NCI-H2171 (cell line): ENCODE measurements around the gene LXN.
"Not testable (repeated sequence)": the region's sequence is repeated elsewhere in the genome, so short reads cannot be mapped to it uniquely, and the experiment has no call there.

ENCODE experiments used
- DNase-seq: peaks from one replicate; lab custom pipeline; 2025; lab: John Stamatoyannopoulos, UW

Gene LXN, protein sequence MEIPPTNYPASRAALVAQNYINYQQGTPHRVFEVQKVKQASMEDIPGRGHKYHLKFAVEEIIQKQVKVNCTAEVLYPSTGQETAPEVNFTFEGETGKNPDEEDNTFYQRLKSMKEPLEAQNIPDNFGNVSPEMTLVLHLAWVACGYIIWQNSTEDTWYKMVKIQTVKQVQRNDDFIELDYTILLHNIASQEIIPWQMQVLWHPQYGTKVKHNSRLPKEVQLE

DNA sequence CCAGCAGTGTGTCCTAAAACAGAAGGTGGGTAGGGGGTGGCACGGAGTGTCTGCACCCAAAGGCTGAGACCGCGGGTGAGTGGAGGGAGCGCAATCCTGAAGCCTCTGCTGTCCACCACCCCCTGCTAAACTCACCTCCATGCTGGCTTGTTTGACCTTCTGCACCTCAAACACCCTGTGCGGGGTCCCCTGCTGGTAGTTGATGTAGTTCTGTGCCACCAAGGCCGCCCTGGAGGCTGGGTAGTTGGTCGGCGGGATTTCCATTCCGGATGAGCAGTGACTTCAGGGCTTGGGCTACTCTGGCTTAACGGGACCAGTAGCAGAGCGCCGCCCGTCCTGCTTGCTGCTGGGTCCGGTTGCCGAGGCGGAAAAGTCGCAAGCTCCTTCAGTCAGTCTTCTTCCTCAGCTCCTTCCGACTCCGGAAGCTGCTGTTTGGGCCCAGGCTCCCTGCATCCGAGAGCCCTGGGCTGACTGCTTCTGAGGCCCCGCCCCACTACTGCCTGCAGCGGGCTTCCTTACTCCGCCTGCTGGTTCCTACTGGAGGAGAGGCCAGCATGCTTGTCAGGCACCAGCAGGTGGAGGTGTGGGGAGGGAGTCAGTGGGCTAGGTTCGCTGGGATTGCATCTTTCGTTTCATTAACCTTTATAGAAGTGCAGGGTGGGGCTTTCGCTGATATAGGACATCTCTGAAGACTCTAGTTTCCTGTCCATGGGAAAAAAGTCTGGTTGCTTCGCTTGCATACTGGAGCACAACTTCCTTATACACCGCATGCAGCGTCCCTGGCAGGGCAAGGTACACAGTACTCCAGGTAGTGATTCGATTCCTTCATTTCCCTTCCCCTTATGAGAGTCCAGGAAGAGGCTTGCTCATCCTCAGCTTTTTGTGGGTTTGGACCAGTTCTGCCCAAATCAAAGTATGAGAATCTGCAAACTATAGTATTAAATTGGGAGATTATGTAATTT is at the start of gene LXN:
TSS of gene LXN (minus strand) at position 434 of the 962 bp plus-strand sequence. CDS start at position 264, 170 bp downstream.
- no peak for DNase-seq

DNA sequence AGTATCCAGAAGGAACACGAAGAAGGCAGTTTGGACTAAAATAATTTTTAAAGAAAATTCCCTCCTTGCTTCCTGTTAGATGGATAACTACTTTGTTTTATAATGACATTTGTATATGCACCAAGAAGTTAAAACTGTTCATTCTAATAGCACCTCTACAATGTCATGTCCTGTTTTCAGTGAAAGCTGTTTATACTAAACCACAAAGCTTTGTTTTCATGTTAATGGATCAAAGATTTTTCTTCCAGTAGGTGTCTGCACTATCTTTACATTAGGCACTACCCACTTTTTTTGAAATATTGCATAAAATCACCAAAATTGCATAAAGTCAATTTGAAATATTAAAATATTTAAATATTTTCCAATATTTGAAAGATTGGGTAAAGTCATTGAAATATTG is 49.7 kb upstream of the LXN start:
- DNase-seq, result no peak

DNA sequence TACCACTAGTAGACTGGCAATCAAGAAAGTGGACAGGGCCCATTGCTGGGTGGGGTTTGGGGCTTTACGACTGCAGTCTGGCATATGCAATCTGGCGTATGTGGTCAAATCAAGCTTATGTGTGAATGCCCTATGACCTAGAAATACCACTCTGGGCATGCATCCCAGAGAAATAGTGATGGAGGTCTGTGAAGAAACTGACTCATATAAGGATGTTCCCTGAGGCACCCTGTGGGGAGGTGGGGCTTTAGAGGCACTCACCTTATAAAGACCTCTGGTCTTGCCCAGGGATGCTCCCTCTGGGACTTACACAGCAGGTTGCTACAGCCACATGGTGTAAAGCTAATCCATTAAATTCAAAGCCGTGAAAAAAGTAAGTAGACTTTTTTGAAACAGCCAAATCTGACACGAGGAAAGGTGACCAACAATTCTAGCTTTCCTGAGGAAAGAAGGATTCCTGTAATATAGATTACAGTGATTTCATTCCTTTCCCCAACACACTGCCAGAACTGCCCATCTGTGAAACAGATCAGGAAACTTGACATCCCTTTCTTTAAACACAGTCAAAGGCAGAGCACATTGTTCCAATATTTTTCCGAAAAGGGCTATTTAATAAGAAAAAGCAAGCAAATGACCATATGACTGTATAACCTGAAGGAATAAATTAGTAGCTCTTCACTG is 46.2 kb upstream of the LXN start:
- DNase-seq, result no peak

DNA sequence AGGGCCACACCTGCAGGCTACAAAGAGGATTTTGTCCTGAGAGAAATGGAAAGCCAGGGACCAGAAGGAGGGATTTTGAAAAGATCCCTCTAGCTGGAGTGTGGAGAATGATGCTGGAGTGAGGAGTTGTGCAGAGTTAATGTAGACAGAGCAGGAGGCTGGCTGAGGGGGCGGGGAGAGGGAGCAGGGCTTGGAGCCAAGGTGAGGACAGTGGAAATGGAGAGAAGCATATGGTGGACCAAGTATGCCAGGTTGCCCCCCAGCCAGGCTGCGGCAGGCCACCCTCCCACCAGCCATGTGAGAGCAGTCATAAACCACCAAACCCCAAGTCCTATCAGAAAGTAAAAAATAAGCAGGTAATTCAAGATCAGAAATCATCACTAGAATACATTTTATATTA is 45.1 kb upstream of the LXN start:
- DNase-seq, result no peak

DNA sequence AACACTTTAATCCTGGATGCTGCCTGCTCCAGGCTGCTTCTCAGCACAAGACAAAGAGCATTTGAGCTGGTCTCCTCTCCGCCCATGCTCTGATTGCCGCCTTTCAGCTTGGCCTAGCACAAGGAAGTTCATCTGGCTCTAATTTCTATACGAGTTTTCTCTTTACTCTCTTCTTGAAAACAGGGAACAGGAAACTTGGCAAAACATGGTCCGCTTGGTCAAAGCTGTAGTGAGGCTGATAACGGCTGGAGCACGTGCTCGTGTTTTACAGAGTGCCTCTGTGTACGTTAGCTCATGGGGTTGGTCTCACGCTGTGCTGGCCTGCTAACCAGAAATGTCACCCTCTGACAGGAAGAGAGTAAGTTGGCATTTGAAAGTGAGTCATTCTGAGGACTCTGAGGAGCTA is 40.6 kb upstream of the LXN start:
- no peak for DNase-seq

DNA sequence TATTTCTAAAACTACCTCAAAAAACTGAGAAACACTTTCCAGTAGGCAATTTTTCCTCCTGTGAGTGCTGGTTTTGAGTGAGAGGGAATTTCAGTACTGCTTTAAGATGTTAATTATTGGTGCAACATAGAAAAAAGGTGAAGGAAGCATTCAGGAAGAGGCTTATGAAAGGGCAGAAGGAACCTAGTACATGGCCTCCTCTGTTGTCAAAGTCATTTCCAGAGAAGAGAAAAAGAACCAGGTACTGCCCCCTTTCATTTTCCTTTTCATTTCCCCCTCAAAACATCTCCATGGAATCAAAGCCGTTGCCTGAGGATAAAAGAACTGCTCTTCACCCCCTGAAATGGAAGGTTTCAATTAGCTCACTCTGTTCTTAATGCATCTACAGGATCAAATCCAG is 40.0 kb upstream of the LXN start:
- no peak for DNase-seq

DNA sequence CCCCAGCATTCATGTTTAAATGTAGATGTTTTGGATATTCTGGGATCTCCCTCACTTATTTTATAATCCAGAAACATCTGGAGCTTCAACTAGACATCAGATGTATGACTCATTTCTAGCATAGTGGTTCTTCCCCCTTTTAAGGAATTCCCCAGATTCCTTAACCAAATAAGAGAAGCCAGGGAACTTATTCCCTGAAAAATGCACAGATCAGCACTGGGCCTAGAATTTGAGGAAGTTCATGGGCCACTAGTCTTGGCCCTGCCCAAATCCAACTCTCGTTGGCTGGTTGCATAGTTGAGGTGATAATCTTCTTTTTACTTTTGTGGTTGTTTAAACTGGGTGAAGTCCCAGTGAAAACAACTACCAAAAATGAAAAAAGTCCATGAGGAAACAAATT is 39.4 kb upstream of the LXN start:
- DNase-seq, result no peak

DNA sequence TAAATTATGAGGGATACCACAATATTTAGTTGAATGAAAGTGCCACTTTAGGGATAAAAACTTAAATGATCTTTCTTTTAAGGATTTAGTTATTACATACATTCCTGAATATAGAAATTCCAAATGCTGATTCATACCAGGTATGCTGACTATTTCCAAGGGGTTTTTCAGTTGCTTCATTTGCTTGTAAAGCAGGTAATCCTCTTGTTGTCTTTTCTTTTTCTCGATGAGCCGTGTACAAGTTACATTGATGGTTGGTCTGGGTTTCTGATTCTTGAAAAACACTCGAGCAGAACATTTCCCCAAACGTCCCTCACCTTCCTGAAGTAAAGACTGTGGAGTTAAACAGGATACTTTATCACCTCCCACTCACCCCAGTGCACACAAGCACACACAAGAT is 38.2 kb upstream of the LXN start:
- DNase-seq, result no peak

DNA sequence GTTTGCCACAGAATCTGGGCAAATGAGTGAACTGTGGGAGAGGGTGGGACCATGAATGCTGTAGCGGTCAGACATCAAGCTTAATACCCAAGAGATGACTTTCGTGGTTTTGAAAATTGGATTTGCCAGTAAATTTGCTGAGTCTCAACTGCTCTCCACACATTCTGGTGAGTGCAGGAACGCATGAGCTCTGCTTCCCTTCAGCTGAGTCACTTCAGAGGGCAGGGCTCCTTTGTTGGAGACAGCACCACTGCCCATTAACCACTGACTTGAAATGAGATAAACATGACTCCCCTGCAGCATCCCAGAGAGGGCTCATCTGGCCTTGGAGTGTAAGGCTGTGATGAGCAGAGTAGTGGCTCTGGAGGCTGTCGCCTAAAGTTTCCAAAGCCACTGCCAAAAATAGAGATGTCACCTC is 37.2 kb upstream of the LXN start:
- DNase-seq, result no peak

DNA sequence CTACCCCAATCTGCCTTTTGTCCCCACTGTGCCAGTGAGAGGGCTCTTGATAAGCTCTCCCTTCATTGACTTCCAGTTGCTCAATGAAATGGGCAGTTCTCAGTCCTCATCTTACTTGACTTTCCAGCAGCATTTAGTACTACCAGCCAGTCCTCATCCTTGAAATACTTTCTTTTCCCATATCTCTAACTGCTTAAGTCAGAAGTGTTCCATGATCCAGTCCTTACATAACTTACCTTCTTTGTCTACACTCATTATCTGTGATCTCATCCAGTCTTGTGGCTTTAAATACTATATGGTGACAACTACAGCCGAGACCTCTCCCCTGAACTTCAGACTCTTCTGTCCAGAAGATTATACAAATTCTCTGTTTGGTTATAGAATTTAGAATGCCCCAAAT is 31.1 kb upstream of the LXN start:
- no peak for DNase-seq

DNA sequence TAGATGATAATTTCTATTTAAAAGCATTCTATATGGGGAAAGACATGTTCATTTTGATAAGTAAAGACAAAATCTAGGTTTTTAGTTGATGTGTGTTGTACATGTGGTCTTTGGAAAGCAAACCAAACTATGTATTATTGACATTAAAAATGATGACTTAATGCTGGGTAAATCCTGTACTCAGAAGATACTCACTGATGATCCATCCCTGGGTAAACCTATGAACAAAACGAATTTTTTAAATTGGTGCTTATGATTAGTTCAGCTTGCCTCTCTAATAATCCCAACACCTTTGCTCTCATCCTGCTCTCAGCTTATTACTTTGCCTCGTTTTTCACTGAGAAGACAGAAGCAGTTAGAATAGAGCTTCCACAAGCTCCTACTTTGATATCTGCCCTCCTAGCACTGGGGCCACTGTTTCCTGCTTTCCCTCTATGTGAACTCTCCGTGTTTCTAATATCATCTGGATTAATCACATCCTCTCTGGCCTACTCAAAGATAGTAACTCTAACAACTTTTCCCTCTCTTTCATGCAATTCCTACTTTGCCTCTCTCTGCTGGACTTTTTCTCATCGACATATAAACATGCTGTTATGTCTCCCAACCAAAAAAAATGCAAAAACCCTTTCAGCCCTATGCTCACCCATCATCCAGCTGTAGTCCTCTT is 30.5 kb upstream of the LXN start:
- no peak for DNase-seq

DNA sequence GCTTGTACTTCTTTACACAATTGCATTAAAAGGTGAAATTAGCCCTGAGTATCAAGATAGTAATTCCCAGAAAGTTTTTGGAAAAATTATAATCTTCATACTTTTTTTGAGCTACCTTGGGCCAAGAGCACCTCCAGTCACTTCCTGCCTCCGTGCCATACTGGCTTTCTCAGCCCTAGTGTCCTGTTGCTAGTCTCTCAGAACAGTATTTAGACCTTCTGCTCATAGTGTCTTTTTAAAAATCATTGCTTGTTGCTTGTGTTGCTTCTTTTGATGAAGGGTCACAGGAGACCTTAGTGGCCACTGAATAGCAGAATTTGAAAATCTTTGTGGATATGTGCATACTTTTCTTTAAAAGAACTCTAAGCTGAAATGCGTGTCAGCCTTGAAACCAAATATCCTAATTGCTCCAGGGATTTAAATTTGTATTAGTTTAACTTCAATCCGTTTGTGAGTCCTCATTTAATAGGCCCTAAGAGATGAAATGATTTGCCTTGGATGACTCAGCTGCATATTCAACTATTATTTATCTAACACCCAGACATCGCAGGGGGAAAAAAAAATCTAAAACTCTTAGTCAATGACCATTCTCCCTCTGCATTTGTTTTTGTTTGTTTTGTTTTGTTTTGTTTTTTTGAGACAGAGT is 29.1 kb upstream of the LXN start:
- DNase-seq, result no peak

DNA sequence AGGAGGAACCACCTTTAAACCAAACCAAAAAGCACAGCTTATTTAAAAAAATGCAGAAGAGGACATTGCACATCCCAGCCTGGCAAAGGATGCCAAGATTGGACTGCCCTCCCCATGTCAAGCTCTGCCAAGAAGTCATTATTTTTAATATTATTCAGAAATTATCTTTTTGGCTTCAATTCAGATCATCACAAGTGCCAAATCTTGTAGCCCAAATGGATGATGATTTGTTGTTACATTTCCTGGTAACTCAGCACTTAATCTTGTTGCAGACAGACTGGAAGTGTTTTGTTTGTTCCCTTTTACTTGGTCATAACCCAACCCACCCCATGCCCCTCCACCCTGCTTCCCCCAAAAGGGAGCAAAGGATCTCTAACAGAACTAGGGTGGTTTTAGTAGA is 28.1 kb upstream of the LXN start:
- DNase-seq, result no peak

DNA sequence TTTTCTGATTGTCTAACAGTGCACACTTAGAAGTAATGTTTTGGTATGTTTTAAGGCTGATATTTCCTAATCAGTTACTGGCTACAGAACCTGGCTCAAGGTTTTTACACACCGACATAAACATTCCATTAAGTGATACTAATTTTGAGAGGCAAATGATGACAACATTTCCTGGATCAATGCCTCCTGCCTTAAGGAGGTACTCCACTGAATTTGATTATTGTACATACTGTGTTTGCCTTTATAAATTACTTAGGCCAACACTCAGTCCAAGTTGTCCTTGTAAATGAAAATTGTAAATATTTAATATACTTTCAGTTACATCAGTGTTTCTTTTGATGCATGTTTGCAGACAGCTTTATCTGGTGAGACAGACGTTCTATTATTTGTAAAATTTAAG is 24.2 kb upstream of the LXN start:
- no peak for DNase-seq

DNA sequence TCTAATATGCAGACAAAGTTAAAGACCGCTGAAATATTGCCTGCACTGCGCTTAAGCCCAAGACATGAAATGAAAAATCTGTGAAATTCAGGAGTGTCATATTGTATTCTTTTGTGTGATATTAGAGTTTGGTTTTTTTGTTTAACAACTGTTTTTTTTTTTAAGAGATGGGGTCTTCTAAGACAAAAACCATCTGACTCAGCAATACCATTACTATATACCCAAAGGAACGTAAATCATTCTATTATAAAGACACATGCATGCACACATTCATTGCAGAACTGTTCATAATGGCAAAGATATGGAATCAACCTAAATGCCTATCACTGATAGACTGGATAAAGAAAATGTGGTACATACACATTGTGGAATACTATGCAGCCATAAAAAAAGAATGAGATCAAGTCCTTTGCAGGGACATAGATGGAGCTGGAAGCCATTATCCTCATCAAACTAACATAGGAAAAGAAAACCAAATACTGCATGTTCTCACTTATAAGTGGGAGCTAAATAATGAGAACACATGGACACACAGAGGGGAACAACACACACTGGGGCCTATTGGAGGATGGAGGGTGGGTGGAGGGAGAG is 21.5 kb upstream of the LXN start:
- not testable (repeated sequence) for DNase-seq

DNA sequence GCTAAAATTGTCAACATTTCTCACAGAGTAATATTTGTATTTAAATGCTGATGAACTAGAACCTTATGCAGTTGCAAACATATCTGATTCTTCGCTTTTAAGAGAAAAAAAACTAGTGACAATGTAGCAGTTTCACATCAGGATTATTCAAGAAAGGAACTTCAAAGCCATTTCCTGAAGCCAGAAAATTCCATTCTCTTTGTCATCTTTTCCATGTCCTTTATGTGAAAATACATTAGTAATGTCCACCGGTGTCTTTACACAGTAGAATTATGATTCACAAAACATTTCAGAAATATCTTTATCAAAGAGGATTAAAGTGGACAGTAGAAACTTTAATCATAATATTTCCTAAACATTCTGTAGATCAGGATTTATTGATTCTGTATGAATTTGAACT is 12.7 kb upstream of the LXN start:
- DNase-seq, result no peak

DNA sequence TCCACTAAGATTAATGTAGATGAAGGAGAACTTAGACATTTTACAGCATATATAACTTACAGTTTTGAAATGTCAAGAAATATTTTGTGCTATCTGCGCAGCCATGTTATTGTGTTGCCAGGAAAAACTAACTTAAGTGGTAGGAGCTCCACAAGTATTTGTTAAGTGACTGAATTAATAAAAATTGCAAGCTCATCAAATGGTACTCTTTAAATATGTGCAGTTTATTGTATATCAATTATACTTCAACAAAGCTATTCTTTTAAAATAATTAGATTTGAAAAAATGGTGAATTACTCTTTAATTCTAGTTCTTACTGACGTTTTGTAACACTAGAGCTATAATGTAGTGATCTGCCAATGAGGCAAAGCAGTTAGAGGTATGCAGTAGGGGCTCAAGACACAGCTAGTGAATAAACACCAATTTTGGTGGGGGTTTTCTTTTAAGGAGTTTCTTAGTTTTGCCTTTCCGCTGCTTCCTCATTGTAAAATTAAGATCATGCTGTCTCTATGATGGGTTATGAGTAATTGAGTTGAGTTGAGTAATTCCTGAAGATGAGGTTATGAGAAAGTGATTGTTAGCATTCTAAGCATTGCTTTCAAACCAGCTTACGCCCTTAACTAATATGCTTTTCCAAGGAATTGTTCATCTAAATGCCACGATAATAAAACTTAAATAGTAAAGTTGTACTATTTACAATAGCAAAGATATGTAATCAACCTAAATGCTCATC is 10.9 kb upstream of the LXN start:
- no peak for DNase-seq

DNA sequence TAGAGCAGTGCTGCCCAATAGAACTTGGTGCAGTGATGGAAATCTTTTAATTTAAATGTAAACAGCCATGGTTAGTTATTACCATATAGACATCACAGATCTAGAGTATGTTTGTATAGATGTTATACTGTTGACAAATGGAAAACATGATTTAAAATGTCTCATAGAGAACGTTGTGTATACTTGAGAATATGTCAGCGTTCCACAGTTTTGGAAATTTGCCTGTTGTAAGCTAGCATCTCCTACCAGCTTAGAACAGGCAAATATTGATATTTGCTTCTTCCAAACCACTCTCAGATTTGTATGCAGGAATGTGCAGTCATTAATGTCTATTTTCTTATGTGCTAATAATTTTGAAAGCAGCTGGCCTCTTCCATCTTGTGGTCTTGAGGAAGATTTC is 8.4 kb upstream of the LXN start:
- no peak for DNase-seq

DNA sequence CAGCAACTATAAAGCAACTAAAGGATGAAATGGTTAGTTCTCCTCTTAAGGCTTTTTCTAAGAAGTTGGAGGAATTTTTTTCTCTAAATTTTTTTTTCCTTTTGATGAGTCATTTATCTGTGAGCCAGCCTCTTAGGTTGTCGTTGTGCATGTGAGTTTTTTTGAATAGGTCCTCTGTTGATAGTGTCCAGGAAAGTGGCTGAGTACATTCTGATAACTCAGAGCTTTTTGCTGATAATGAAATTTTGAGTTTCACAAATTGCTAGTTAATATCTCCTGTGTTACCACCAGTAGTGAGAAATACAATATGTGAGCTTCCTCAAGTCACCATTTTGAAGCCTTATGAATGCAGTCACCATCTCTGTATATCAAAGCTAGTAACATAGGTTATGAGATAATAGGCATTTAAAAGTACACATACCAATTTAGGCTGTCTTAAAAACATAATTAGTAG is 7.1 kb upstream of the LXN start:
- no peak for DNase-seq

DNA sequence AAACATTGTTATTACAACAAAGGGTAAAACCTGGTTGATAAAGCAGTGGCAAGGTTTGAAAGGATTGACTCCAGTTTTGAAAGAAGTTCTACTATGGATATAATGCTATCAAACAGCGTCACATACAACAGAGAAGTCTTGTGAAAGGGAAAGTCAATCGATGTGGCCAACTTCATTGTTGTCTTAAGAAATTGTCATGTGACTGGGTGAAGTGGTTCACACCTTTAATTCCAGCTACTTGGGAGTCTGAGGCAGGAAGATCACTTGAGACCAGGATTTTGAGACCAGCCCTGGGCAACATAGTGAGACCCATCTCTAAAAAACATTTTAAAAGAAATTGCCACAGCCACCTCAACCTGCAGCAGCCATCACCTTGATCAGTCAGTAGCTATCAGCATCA is 6.2 kb upstream of the LXN start:
- DNase-seq, result no peak

DNA sequence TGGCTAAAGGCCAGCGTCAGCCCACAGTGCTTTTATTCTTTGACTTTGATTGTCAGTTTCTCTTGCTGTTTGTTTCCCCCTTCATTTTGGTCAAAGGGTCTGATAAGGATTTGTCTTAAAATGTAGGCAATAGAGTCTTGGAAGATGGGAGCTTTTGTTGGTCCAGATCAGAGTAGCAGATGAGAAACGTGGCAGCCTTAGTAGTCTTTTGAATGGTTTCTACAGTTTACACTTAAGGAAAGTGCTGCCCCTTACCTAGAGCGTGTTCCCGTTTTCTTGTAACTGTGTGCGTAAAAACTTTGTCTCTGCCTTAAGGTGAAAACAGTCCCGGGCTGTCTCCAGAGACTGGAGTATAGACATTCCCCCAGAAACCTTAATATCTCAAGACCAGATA is 630 bp downstream of the LXN start:
- DNase-seq, result no peak
